Medulla oblongata (tissue), 1 donor: ENCODE data around the gene HSPA5.
"Not testable (repeated sequence)": the region's sequence is repeated elsewhere in the genome, so short reads cannot be mapped to it uniquely, and the experiment has no call there.

Source experiments
- DNase-seq: peaks from one replicate; pipeline ENCODE4 v3.0.0-alpha.2; 2015; ENCODE audit errors: extremely low spot score

The HSPA5 gene

DNA sequence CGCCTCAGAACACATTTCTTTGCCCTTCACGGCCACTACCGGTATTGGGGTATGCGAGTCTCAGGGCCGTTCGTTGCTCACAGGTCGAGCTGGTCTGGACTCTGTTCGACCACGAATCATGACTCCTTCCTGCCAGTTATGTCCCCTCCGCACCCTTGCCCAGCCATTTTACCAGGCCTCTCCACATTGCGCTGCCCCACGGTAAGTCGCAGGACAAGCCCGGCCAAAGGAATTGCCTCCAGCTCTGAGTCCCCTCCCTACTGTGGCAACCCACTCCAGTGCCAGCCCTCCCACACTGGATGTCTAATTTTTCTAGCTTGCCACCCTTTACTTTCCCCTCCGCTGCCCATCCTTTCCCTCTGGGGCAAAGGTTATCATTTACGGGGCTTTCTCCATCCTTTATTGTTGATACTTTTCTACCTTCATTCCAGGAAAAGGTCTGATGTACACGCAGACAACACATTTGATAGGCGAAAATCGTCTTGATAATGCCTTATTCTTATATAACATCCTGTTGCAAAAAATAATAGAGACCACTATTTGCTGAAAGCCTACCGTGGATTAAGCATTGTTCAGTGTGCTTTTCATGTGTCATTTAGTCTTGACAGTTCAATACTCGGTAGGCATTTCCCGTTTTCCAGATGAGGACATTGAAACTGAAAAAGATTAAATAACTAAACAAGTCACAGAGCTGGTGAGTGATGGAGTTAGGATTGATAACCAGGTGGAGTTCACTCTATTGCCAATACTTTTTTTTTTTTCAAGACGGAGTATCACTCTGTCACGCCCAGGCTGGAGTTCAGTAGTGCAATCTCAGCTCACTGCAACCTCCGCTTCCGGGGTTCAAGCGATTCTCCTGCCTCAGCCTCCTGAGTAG lies 958 bp upstream of the HSPA5 start:
- no peak for DNase-seq

DNA sequence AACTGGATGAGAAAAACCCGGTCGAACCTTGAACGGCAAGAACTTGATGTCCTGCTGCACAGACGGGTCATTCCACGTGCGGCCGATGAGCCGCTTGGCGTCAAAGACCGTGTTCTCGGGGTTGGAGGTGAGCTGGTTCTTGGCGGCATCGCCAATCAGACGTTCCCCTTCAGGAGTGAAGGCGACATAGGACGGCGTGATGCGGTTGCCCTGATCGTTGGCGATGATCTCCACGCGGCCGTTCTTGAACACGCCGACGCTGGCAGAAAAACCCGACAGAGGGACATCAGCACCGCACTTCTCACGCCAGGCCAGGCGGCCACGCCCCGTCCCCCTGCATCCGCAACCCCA lies 519 bp downstream of the HSPA5 start:
- peak; percentile 20 for DNase-seq

DNA sequence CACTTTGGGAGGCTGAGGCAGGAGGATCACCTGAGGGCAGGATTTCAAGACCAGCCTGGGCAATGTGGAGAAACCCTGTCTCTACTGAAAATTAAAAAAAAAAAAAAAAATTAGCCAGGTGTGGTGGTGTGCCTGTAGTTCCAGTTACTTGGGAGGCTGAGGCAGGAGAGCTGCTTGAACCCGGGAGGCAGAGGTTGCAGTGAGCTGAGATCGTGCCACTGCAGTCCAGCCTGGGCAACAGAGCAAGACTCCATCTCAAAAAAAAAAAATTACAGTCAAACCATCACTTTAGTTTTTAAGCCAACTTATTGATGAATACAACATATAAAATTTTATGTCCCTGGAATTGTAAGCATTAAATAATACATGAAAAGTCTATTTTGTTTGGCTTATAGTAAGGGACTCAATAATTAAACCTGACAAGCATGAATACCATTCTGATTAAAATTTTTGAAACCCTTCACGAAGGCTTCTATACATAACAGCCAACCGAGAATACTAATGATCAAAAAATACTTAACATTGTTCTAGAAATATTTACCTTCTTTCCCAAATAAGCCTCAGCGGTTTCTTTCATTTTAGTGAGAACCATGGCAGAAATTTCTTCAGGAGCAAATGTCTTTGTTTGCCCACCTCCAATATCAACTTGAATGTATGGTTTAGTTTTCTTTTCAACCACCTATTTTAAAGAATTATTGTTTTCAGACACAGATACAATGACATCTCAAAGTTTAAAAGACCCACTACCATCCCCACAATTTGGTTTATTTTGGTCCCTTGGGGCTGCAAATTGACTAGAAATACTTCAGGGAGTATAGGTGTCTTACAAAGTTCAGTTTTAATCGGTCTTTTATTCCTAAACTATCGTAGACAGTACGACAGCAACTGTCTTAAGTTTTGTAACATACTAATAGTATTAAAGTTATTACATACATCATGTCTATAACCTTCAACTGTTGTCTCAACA lies 1.2 kb downstream of the HSPA5 start:
- DNase-seq: no peak

- DNase-seq: no peak
Measured at GRCh38 chr9:125238915-125239446, 2.2 kb downstream of the HSPA5 start.

DNA sequence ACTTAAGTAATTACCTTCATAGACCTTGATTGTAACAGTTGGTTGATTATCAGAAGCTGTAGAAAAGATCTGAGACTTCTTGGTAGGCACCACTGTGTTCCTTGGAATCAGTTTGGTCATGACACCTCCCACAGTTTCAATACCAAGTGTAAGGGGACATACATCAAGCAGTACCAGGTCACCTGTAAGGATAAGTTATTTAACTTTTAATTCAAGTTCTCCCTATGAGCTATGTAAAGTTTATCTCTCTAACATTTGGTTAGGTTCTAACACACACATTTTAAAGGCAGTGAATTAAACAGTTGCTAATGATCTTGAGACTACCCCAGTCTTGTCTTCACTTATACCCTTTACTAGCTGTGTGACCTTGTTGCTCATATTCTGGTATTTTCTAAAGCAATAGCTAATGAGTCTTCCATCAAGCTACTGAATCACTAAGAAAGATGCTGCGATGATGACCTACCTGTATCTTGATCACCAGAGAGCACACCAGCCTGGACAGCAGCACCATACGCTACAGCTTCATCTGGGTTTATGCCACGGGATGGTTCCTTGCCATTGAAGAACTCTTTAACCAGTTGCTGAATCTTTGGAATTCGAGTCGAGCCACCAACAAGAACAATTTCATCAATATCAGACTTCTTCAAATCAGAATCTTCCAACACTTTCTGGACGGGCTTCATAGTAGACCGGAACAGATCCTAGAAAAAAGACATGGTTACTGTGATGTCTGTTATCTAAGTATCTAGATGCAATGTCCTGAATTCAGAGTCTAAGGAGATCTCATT lies 2.8 kb downstream of the HSPA5 start:
- no peak for DNase-seq

- not testable (repeated sequence) for DNase-seq
Measured at GRCh38 chr9:125236520-125237159, 4.5 kb downstream of the HSPA5 start.

DNA sequence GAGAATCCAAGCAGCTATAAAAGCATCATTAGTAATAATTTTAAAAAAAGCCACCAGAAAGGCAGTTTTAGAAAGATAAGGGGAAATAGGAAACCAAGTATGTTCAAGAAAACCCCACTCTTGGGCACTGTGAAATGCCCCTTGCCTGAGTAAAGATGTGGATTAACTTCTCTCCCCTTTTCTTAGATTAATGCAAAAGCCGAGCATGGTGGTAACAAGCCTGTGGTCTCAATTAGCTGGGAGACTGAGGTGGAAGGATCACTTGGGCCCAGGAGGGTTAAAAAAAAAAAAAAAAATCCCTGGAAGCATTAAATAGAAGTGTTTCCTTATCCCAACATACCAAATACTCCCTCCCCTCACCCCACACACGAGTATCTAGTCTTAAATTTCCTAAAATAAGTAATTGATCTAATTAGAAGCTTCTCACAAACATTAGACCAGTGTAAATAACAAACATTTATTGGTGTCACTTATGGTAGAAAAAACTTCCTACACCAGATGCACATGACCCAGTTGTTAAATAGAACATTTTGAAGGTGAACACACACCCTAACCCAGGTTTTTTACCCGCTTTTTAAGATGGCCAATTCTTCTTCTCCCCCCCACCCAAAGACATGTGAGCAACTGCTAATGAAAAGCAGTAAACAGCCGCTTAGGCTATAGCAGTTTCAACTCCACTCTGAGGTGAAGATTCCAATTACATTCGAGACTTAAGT lies 5.2 kb downstream of the HSPA5 start:
- no peak for DNase-seq

- not testable (repeated sequence) for DNase-seq
Measured at GRCh38 chr9:125234099-125234498, 7.0 kb downstream of the HSPA5 start.

DNA sequence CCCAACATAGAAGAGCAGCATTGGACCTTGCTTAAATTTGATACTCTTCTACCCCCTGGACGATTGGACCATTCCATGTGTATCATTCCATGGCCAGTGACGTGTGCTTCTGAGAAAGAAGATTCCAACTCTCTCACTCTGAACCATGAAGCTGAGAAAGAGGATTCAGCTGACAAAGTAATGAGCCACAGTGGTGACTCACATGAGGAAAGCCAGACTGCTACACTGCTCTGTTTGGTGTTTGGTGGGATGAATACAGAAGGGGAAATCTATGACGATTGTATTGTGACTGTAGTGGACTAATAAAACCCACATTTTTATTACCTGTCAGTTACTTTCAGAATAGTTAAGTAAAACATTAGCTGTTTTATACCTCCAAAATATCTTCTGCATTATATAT lies 7.5 kb downstream of the HSPA5 start:
- no peak for DNase-seq

DNA sequence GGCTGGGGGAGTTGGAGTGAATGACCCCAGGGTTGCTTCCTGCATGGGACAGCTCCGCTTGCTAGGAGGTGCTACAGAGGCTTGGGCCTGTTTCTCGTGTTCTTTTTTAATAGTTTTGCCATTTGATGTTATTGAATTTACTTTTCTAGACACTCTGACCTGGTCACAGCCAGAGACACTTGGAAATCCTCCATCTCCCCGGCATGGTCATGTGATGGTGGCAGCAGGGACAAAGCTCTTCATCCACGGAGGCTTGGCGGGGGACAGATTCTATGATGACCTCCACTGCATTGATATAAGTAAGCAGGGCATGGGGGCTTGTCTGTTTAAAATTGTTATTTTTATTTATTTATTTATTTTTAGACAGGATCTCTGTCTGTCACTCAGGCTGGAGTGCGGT lies 13.4 kb downstream of the HSPA5 start:
- DNase-seq: peak; percentile 28

GRCh38 chr9:125224858-125225257 lies 16.3 kb downstream of the HSPA5 start:
- DNase-seq: not testable (repeated sequence)

DNA sequence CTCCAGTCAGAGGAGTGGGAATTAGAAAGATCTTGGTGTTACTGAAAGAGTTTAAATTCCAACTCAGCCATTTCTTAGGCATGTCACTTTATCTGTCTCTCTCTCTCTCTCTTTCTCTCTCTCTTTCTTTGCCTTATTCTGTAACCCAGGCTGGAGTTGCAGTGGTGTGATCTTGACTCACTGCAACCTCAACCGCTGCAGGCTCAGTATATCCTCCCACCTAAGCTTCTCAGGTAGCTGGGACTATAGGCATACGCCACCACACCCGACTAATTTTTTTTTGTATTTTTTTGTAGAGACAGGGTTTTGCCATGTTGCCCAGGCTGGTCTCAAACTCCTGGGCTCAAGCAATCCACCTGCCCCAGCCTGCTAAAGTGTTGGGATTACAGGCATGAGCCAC lies 22.5 kb downstream of the HSPA5 start:
- no peak for DNase-seq

DNA sequence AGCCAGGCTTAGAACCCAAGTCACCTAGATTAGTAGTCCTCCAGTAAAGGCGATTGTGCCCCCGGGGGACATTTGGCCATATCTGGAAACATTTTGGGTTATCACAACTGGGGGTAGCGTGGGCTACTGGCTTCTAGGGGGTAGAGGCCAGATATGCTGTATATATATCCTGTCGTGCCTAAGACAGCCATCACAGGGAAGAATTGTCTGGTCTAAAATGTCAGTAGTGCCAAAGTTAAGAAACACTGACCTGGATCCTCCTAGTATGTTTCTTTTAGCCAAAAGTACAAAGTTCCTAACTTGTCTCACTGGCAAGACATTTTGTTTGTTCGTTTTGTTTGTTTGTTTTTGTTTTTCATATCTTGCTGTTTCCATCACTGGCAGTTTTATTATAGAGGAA lies 27.0 kb downstream of the HSPA5 start:
- no peak for DNase-seq

GRCh38 chr9:125204477-125204876 lies 36.7 kb downstream of the HSPA5 start:
- no peak for DNase-seq

DNA sequence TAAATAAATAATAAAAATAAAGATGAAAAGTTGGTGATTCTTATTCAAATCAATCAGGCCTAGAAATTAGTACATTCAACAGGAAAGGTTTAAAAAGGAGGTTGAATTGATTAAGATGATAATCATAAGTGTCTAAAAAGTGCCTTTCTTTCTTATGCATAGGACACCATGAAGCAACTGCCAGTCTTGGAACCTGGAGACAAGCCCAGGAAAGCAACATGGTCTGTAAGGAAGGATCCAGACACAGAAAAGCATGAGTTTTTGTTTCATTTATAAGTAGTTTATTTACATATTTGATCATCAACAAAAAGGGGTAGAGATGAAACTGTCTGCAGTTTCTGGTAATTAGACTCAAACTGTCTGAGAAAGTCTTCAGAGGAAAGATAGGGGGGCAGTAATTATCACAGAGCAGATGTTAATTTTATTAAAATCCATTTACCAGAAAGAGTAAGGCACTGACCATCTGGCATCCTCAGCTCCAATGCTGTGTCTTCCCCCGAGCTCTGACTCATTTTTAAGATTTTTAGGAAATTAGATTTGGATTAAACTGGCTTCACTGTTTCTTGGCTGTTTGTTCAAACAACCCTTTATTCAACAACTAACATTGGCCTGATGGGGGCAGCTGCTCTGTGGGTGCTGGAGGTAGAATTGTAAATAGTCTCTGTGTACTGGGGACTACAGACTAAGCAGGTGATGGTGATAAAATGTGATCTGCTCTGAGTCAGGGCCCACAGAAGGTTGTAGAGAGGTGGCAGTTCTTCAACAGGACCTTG lies 38.1 kb downstream of the HSPA5 start:
- DNase-seq: no peak

GRCh38 chr9:125200216-125201047 lies 40.7 kb downstream of the HSPA5 start, which contains the start of gene RABEPK:
RABEPK (plus strand) TSS chr9:125200542; CDS start chr9:125203014, 2,472 bp downstream.
- peak; percentile 97 for DNase-seq

- DNase-seq: not testable (repeated sequence)
Measured at GRCh38 chr9:125195591-125195990, 45.6 kb downstream of the HSPA5 start.

GRCh38 chr9:125194466-125194865 lies 46.7 kb downstream of the HSPA5 start:
- not testable (repeated sequence) for DNase-seq
